ENCODE data around the gene ESRRG. TPM values are rescaled to one million over a fixed set of nuclear protein-coding genes. Genes with fewer than 3 reads are reported as not detected.

The ESRRG gene
- total and polyA plus RNA-seq, 7 donors = under 0.01 to 0.71 (median 0.33) TPM

GRCh38 chr1:216758161-216758560, 34.9 kb upstream of the ESRRG start:
- H3K4me1 ChIP-seq = no peaks in the 10 kb centered on the region
- WGBS, 2 donors = 84 to 87% methylated on average over 8 of the region's 8 CpGs

GRCh38 chr1:216757110-216757509, 33.9 kb upstream of the ESRRG start:
- TF ChIP-seq CTCF (IDR thresholded peaks at IDR 0.05) (no peak), POLR2AphosphoS5 (IDR thresholded peaks at IDR 0.05) (no peak), POLR2A (IDR thresholded peaks at IDR 0.05) (no peak), EP300 (IDR thresholded peaks at IDR 0.05) (no peak)
- H3K27ac ChIP-seq = no peak overlapping the region
- DNase-seq = no peak
- H3K36me3 ChIP-seq = no peaks in the 10 kb centered on the region
- H3K9me3 ChIP-seq = no peaks in the 10 kb centered on the region
- H3K4me3 ChIP-seq = no peak overlapping the region
- intact Hi-C loops (cut with DNase I) = no loop called here
- no peaks in the 10 kb centered on the region for H3K27me3 ChIP-seq
- H3K4me1 ChIP-seq = no peaks in the 10 kb centered on the region
- WGBS, 2 donors = 87 to 89% methylated on average over 1 of the region's 1 CpG

More at GRCh38 chr1:216758161-216758560, 34.9 kb upstream of the ESRRG start:
- Histone ChIP-seq H3K27ac (no peak overlapping the region), H3K4me3 (no peak overlapping the region), H3K36me3 (no peaks in the 10 kb centered on the region), H3K9me3 (no peaks in the 10 kb centered on the region), H3K27me3 (no peaks in the 10 kb centered on the region)
- intact Hi-C loops (cut with DNase I) = no loop called here
- DNase-seq = no peak
- TF ChIP-seq EP300 (IDR thresholded peaks at IDR 0.05) = no peak

- WGBS, 2 donors = 93 to 94% methylated on average over 2 of the region's 2 CpGs
- H3K9me3 ChIP-seq = no peaks in the 10 kb centered on the region
- no peak overlapping the region for H3K27ac ChIP-seq
- intact Hi-C loops (cut with DNase I) = no loop called here
- no peaks in the 10 kb centered on the region for H3K27me3 ChIP-seq
- TF ChIP-seq POLR2AphosphoS5 (IDR thresholded peaks at IDR 0.05) (no peak), EP300 (IDR thresholded peaks at IDR 0.05) (no peak), POLR2A (IDR thresholded peaks at IDR 0.05) (no peak), CTCF (IDR thresholded peaks at IDR 0.05) (no peak)
- H3K36me3 ChIP-seq = no peaks in the 10 kb centered on the region
- DNase-seq = no peak
- H3K4me3 ChIP-seq = no peak overlapping the region
- no peaks in the 10 kb centered on the region for H3K4me1 ChIP-seq
These were observed 27.7 kb upstream of the ESRRG start for GRCh38 chr1:216750961-216751360.

GRCh38 chr1:216750031-216750627, 26.9 kb upstream of the ESRRG start:
- Histone ChIP-seq H3K36me3 (no peaks in the 10 kb centered on the region), H3K4me1 (no peaks in the 10 kb centered on the region), H3K9me3 (no peaks in the 10 kb centered on the region), H3K27ac (no peak overlapping the region), H3K27me3 (no peaks in the 10 kb centered on the region), H3K4me3 (no peak overlapping the region)
- TF ChIP-seq EP300 (IDR thresholded peaks at IDR 0.05) (no peak), POLR2A (IDR thresholded peaks at IDR 0.05) (no peak), POLR2AphosphoS5 (IDR thresholded peaks at IDR 0.05) (no peak), CTCF (IDR thresholded peaks at IDR 0.05) (peak; percentile 8 to 46 (median 30))
- DNase-seq = no peak
- intact Hi-C loops (cut with DNase I) = no loop called here
- 5 to 12% methylated on average over 3 of the region's 3 CpGs for WGBS, 2 donors

GRCh38 chr1:216749232-216749631, 26.0 kb upstream of the ESRRG start:
- DNase-seq = no peak
- WGBS, 2 donors = 91 to 92% methylated on average over 9 of the region's 9 CpGs
- Histone ChIP-seq H3K27me3 (no peaks in the 10 kb centered on the region), H3K4me1 (no peaks in the 10 kb centered on the region), H3K4me3 (no peak overlapping the region), H3K9me3 (no peaks in the 10 kb centered on the region), H3K27ac (no peak overlapping the region), H3K36me3 (no peaks in the 10 kb centered on the region)
- intact Hi-C loops (cut with DNase I) = no loop called here
- TF ChIP-seq EP300 (IDR thresholded peaks at IDR 0.05) (no peak), POLR2AphosphoS5 (IDR thresholded peaks at IDR 0.05) (no peak), POLR2A (IDR thresholded peaks at IDR 0.05) (no peak), CTCF (IDR thresholded peaks at IDR 0.05) (no peak)
